ENCODE measurements around the gene KCNQ1.

The KCNQ1 gene

DNA sequence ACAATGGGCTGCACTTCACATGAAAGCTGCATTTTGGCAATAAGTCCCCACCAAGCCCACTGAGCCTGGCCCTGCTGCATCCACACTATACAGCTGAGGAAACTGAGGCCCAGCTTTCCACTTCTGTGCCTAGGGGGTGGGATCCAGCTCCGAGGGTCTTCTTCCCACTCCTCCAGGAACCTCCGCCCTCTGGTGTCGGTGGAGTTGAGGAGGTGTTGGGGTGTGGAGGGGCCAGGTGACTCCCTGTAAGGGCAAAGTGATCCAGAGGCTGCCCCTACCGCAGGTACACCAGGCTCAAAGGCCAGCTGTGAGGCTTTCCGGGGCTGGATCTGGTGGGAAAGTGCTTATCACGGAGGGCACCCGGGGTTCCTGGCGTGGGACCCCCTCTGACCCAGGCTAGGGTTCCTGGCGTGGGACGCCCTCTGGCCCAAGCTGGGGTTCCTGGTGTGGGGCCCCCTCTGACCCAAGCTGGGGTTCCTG, 125.0 kb downstream of the KCNQ1 start:
- DNase-seq (ENCODE audit: low read depth in 2 of 2), result no peak

DNA sequence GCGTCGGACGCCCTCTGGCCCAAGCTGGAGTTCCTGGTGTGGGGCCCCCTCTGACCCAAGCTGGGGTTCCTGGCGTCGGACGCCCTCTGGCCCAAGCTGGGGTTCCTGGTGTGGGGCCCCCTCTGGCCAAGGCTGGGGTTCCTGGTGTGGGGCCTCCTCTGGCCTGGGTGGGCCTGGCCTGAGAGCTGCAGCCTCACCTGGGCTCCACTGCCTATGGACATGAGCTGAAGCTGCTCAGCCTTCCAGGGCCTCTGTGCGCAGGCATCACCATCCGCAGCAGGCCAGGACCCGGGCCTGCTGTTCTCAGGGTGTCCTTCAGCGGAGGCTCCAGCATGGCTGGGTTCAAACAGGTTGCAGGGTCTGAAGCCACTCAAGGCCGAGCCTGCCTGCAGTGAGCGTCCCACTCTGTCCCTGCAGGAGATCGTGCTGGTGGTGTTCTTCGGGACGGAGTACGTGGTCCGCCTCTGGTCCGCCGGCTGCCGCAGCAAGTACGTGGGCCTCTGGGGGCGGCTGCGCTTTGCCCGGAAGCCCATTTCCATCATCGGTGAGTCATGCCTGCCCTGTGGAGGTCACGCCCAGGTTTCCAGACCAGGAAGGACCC, 125.5 kb downstream of the KCNQ1 start:
- DNase-seq (ENCODE audit: low read depth in 2 of 2), result no peak

DNA sequence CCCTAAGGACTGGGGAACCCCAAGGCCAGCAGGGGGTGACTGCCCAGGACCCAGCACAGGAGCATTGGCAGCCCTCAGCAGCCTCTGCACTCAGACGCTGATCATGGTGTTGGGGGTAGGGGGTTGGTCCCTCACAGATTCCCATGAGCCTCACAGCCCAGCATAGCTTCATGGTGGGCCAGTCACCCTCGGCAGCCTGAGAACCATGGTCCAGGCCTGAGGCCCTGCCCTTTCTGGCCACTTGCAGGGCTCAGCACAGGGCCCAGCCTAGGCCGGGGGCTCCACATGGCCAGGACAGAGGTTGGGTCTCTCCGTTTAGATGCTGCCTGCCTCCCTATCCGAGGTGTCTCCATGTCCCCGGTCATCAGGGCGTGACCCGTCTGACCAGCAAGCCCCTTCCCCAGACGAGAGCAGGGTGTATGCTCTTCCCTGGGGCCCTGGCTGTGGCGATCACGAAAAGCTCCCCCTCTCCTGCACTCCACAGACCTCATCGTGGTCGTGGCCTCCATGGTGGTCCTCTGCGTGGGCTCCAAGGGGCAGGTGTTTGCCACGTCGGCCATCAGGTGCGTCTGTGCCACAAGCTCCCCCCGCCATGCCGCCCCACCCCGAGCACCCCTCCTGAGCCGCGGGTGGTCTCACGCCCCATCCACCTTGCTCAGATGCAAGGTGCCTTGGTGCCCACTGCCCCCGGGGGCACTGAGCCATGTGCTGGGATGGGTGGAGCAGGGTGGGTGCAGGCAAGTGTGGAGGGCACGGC, 126.2 kb downstream of the KCNQ1 start:
- no peak for DNase-seq (ENCODE audit: low read depth in 2 of 2)

DNA sequence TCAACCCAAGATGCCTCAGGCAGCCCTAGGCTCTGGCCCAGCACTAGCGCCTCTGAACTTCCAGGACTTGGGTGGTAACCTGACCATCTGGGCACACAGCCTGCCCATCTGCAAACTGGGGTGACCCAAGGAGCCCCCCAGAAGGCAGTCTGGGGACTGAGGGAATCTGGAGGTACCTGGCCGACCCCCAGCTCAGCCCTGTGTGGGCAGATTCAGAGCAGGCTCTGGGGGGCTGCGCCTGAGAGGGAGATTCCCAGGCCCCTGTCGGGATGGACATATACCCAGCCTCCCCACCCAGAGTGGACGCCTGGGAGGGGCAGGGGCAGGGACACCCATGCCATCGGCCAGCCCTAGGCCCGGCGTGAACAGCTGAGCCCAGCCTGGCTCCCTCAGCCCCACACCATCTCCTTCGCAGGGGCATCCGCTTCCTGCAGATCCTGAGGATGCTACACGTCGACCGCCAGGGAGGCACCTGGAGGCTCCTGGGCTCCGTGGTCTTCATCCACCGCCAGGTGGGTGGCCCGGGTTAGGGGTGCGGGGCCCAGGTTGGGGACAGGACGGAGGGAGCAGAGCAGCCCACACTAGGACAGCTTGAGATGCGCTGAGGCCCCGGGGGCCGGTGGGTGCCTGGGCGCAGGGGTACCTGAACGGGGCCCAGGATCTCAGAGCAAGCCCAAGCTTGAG, 126.9 kb downstream of the KCNQ1 start:
- DNase-seq (ENCODE audit: low read depth in 2 of 2), result no peak

DNA sequence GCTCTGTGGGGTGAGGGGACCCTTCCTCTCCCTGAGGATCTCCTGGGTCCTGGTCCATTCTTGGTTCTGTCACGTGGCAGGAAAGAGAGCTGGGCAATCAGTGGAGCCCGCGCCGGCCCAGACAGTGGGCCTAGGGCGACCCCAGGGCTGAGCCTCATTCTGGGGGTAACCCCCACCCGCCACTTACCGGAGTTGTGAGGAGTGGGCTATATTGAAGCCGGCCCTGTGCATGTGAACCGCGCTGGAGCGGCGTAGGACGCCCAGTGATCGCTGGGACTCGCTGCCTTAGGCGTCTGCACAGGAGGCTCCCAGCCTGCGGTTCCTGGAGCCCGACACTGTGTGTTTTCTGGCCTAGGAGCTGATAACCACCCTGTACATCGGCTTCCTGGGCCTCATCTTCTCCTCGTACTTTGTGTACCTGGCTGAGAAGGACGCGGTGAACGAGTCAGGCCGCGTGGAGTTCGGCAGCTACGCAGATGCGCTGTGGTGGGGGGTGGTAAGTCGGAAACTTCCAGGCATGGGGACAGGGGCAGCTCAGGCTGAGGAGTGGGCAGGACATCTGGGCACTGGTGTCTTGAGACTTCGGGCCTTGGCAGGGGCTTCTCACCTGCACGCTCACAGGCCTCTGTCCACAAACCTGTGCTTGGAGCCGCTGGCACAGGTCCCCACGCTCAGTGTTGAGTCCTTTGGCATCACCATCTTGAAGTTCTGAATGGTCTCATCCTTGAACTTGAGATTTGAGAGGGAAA, 127.9 kb downstream of the KCNQ1 start:
- DNase-seq (ENCODE audit: low read depth in 2 of 2), result no peak

DNA sequence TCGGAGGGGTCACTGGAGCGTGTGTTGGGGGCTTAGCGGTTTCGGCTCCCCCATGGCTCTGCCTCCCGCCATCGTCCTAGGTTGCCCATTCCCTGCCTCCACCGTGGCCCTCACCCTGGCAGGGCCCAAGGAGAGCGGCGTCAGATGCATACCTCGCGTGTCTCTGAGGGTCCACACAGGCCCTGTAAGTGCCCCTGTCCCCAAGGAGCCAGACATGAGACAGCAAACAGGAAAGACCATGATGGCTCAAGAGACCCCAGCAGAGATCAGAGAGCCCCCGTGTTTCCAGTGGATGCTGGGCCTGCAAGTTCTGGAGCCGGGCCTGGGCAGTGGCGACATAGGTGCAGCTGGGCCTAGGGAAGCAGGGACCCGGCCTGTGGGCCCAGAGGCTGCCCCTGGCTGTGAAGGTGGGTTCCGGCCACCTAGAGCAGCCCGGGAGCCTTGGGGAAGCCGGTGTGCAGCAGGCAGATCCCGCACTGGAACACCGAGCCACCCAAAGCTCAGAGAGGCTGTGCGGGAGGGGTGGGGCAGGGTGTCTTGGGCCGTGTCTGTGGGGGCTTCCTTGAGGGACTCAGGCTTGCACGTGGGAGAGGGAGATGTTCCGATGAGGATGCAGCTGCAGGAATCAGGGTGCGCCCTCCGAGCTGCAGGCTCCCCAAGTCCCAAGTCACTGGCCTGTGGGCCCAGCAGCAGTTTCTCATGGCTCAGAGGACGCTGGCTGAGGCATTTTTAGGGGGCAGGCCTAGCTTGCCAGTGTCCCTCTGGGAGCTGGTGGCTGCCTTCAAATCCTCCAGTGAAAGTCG, 128.6 kb downstream of the KCNQ1 start:
- DNase-seq (ENCODE audit: low read depth in 2 of 2), result no peak

DNA sequence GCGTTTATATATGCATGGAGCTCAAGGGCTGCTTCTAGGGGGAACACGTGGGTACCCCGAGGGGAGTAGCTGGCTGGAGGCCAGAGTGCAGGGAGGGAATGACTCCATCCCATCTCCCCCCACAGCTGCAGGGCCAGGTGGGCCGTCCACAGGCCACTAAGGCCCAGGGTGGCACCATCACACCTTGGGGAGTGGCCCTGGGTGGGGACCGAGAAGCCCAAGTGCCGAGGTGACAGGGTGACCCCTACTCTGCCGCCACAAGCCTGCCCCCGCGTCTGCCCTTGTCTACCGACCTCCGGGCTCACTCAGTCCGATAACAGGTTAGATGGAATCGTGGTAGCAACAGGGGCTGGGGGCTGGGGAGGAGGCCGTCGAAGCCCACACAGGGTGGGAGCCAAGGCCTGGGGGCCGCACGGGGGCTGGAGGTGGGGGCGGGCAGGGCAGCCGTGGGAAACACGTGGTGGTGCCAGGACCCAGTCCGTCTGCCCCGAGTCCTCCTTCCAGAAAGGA, 129.3 kb downstream of the KCNQ1 start:
- no peak for DNase-seq (ENCODE audit: low read depth in 2 of 2)

DNA sequence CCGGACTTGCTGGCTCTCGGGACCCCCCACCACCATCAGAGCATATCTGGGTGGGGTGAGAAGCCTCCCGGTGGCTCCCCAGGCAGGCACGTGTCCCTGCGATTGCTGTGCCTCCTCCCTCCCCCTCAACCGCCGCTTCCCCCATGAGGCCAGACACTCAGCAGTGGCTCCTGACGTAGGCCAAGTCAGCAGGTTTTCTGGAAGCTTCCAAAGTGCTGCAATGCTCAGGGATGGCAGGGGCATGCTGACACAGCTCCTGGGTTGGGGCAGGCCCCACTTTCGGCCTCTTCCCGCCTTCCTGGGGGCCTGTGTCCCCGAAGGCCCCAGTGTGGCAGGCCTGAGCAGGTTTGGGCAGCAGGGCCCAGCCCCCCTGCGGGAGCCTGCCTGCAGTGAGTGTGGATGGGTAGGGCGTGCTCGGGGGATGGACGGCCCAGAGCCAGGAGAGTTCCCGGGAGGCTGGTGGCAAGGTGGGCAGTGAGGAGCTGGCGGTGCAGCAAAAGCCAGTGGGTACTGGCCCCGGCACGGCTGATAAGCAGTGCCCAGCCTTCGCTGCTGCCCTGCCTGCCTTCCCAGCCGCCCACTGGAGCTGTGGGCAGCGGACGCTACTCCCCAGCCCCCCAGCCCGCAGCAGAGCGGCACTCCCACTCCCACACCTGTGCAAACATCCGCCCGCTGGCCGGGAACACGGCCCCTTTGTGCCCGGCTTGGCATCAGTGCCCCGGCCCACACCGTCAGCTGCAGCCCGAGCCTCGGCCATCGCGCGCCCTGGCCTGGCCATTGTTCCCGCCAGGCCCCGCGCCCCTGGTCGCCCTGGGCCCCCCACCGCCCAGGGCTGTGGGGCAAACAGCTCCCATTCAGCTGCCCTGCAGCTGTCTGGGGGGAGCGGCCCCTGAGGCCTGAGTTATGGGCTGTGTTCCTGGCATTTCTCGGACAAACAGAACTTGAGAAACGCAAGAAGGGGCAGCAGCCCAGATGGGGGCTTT, 130.0 kb downstream of the KCNQ1 start:
- DNase-seq (ENCODE audit: low read depth in 2 of 2), result no peak

DNA sequence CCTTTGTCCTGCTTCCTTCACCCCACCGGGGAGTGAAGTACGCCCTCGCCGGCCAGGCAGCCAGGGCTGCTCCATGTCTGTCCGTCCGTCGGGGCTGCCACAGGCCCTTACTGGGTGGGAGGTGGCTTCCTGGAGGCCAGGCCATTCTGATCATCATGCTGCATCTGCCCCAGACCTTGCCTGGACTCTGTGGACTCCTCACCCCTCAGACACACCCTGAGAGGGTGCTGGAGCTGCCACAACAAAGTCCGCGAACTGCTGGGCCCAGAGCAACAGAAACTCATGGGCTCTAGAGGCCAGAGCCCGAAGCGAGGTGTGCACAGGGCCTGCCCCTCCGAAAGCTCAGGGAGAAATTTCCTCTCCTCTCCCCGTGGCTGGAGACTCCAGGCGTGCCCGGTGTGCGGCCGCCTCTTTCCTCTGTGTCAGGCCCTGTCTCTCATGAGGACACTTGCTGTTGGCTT, 130.8 kb downstream of the KCNQ1 start:
- DNase-seq (ENCODE audit: low read depth in 2 of 2), result no peak

DNA sequence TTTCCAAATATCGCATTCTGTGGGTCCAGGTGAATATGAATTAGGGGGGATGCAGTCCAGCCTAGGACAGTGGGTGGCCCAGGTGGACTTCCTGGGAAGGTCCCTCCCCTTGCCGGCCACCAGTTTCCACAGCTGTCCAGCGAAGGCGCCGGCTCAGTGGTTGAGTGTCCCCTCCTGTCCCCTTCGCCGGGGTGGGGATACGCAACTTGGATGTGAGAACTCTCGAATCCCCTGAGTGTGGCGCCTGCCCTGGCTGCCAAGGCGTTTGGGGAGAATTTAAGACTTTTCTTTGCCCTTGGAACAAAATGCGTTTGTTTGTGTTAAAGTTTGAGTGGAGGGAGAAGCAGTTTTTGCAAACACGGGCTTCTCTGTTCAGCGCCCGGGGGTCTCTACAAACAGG, 131.3 kb downstream of the KCNQ1 start:
- no peak for DNase-seq (ENCODE audit: low read depth in 2 of 2)

DNA sequence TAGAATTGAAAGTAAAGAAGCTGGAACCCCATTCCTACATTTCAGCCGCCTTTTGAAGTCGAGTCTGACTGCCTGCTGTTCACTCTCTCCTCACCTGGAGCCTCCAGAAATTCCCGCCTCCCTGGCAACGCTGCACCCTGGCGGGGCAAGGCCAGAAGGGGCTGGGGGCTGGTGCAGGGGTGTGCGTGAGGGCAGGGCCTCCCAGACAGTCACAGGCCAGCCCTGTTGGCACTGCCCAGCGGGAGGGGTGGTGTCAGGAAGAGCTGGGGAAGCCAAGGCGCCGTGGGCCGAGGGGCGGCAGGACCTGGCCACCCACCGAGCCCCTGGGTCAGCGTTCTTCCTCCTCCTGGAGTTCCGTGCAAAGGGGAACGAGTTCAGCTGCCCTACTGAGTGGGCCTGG, 131.7 kb downstream of the KCNQ1 start:
- no peak for DNase-seq (ENCODE audit: low read depth in 2 of 2)

DNA sequence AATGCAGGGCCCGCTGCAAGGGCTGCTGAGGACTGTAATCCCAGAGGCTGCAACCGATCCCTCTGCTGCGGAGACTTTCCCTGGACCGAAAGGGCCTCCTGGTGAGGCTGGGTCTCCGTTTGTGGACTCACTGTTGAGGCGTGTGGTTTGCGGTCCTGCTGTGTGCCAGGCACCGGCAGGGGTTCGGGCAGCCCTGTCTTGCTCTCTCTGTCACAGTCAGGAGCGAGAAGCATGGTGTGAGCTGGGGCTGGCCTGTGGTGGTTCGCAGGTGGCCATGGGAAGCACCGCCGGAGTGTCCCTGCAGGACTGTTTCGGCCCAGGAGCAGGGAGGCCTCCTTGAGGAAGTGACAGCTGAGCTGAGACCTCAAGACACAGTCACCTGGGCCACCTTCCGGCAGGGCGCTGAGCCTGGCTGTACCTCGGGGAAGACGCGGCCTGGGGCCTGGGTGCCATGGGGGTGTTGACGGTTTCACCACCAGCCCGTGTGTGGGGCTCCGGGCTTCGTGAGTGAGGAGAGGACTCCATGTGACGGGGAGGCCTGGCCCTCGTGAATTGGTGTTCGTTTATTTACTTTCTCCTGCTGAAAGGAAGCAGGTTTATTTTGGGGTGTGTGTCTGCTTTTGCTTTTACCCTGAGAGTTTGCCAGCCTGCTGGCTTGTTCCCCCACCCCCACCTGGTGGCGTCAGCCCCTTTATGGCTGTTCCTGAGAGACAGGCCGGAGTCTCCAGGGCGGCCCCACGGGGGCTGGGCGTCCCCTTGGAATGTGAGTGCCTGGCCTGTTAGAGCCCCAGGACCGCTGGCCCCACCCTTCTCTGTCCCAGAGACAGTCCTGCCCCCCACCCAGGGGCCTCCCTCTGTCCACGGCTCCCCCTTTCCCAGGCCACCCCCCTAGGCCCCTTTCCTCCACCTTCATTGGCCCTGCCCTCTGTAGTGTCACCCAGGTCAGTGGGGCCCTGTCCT, 132.5 kb downstream of the KCNQ1 start:
- no peak for DNase-seq (ENCODE audit: low read depth in 2 of 2)

DNA sequence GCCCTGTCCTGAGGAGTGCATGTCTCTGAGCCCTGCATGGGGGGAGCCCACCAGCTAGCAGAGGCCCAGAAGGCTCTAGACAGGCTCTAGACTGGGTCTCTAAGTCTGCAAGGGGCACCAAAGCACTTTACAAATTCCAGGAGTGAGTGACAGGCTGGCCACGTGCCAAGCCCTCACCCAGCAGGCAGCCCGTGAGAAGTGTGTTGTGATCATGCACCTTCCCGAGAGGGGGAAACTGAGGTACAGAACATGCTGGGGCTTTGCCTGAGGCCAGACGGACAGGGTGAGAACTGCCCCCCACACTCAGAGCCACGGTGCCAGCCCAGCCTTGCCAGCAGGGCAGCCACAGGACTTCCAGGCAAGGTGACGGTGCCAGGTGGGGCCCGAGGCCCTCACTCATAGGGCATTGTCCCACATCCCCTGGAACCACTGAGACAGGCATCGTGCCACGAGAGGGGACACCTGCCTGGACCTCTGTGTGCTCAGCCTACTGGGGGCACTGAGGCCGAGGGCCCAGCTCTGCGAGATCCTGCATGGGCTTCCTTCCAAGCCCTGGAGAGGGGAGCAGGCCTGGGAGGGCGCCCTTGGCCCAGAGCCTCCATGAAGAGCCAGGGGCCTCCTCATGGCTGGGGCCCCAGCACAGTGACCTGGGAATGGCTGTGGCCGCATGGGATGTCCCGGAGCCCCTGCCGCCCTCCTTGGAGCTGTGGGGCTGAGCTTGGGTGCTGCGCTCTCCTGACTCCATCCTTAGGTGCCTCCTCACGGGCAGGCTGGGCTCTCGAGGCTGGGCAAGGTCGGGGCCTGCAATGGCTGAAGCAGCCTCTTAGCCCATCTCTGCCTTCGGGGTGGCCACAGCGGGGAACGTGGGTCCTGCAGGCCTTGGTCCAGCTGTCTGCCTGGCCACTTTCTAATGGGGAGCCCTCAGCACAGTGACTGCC, 133.5 kb downstream of the KCNQ1 start:
- DNase-seq (ENCODE audit: low read depth in 2 of 2), result no peak

DNA sequence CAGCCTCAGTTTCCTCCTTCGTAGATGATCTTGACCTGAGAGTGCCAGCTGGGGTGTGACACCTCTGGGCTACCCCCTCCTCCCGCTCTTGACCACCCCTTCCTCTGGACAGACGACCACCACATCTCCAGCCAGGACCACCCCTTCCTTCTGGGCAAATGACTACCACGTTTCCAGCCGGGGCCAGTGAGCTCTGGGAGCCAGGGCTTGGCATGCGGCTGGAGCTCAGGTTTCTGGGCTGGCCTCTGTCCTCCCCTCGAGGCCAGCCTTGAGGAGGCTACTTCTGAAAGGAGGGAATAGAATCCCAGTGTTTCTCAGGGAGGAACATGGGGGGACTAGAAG, 134.1 kb downstream of the KCNQ1 start:
- DNase-seq (ENCODE audit: low read depth in 2 of 2), result no peak

DNA sequence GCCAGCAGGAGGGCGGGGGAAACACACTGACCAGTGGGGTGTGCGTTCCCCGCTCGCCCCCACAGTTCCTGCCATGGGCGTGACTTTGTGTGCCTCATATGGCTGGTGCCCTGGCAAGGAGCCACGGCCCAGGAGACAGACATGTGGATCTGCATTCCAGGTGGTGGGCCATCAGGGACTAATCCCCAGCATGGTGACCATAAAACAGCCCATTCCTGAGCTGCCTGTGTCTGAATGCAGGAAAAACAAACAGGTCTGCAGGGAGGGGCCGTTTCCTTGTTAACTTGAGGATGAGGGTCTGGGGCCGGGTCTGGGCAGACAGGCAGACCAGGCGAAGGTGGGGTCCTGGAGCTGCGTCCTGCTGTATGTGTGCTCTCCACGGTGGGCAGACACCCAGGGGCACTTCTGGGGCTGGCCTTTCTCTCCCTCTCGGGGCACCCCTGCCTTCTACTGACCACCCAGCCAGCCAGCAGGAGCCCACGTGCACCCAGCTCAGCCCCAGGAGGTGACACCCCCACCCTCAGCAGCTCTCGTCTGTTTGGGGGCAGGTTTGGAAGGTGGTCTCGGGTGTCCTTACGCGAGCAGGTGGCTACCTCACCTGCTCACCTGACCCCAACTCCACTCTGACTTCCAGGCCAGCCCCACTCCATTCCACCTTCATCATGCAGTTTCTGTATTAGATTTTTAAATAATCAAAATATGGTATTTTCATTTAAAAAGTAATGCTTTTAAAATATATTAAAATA, 134.7 kb downstream of the KCNQ1 start:
- no peak for DNase-seq (ENCODE audit: low read depth in 2 of 2)

DNA sequence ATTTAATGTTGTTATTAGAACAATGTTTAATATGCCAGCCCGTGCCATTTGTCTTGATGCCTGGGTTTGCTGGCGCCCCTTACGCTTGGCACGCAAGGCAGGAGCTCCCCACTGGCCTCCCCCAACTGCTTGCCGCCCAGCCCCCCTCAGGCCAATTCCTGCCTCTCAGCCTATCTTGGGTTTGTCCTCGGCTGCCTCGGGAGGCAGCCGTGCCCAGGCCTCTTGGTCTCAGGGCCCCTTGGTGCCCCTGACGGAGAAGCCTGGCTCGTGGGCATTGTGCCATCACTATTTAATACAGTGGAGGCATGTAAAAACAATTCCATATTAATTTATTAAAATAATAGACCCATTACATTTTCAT, 135.2 kb downstream of the KCNQ1 start:
- DNase-seq (ENCODE audit: low read depth in 2 of 2), result no peak

DNA sequence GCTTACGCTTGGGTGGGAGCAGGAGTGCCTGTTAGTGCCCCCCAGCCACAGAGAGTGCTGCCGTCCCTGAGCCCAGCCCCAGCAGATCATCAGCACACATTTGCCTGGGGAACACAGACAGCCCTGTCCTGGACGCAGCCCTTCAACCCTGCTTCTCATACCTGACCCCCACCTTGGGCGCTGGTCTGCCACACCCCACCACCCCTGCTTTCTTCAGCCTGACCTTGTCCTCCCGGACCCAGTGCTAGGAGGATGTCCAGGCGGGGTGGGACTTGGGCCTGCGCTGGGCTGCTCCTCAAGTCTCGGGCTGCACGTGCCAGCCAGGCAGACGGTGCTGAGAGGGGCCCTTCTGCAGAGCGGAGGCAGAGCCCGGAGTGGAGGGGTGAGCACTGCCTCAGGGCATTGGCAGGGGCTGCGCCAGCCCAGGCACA, 135.8 kb downstream of the KCNQ1 start:
- no peak for DNase-seq (ENCODE audit: low read depth in 2 of 2)
